Measurements from ENCODE around the gene SHISA8.

DNA sequence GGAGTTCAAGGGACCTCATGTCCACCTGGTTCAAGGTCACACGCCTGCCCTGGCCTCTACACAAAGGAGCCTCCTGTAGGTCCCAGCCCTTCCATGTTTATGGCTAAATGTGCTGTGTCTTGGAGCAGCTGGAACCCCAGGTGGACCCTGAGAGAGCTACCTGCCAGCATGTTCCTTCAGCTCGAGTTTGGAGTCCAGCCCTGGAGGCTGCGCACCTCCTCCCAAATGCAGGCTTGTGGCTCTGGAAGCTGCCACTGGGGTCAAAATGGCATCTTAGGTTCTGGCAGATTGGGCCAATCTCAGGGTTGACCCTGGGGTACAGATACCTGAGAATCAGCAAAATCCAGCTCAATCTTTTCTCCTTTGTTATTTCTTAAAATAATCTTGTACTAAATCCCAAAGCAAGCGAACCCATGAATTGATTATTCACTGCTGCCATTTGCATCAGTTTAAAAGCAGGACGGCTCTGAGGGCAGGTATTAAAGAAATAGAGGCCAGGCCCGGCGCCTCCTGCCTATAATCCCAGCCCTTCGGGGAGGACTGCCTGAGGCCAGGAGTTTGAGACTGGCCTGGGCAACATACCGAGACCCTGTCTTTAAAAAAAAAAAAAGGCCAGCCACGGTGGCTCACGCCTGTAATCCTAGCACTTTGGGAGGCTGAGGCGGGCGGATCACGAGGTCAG is 8.9 kb upstream of the SHISA8 start:
- TF ChIP-seq, protein P1, sequence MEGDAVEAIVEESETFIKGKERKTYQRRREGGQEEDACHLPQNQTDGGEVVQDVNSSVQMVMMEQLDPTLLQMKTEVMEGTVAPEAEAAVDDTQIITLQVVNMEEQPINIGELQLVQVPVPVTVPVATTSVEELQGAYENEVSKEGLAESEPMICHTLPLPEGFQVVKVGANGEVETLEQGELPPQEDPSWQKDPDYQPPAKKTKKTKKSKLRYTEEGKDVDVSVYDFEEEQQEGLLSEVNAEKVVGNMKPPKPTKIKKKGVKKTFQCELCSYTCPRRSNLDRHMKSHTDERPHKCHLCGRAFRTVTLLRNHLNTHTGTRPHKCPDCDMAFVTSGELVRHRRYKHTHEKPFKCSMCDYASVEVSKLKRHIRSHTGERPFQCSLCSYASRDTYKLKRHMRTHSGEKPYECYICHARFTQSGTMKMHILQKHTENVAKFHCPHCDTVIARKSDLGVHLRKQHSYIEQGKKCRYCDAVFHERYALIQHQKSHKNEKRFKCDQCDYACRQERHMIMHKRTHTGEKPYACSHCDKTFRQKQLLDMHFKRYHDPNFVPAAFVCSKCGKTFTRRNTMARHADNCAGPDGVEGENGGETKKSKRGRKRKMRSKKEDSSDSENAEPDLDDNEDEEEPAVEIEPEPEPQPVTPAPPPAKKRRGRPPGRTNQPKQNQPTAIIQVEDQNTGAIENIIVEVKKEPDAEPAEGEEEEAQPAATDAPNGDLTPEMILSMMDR (IDR thresholded peaks at IDR 0.05) = no peak
- TF ChIP-seq POLR2AphosphoS5 (IDR thresholded peaks at IDR 0.05) (no peak), POLR2A (IDR thresholded peaks at IDR 0.05) (no peak)

All from stomach (tissue), 4 donors.